ENCODE data around the gene TMEM14B.

DNA sequence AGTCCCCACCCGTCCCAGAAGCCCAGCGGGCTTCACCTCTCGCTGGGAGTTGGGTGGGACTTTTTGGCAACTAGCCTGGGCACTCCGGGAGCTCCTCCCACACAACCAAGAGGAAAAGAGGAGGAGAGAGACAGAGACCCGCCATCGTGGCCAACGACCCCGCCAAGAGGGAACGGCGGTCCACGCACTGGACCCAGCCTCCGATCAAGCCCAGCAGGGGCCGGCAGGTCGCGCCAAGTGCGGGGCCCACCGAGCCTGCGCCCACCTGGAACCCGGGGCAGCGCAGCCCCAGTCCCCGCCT, 27.7 kb upstream of the TMEM14B start:
- TF ChIP-seq, protein P1, sequence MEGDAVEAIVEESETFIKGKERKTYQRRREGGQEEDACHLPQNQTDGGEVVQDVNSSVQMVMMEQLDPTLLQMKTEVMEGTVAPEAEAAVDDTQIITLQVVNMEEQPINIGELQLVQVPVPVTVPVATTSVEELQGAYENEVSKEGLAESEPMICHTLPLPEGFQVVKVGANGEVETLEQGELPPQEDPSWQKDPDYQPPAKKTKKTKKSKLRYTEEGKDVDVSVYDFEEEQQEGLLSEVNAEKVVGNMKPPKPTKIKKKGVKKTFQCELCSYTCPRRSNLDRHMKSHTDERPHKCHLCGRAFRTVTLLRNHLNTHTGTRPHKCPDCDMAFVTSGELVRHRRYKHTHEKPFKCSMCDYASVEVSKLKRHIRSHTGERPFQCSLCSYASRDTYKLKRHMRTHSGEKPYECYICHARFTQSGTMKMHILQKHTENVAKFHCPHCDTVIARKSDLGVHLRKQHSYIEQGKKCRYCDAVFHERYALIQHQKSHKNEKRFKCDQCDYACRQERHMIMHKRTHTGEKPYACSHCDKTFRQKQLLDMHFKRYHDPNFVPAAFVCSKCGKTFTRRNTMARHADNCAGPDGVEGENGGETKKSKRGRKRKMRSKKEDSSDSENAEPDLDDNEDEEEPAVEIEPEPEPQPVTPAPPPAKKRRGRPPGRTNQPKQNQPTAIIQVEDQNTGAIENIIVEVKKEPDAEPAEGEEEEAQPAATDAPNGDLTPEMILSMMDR (IDR thresholded peaks at IDR 0.05): no peak
- no peak for TF ChIP-seq ZFX (IDR thresholded peaks at IDR 0.05; ENCODE audit: borderline replicate concordance)

All from 22Rv1 (cell line).